Left lobe of liver (tissue), 2 donors: ENCODE results near the gene NIPAL1. TPM values are rescaled to one million over a fixed set of nuclear protein-coding genes. Genes with fewer than 3 reads are reported as not detected.
A peak's percentile ranks its signal among the peaks of the same experiment; 100 is the strongest.

Experiments used
- ATAC-seq: fragments of 200-7000 bp; cut with Tn5 transposase; one replicate; pipeline ENCODE4 v1.9.1; 2020; ENCODE audit warnings: mild to moderate bottlenecking, moderate library complexity
- DNase-seq: peaks from one replicate; pipeline ENCODE4 v3.0.0-alpha.2; 2020; ENCODE audit warnings: low spot score
- total RNA-seq: library from RNA; stranded (reverse); gene quantifications from one replicate; pipeline ENCODE4 v1.2.1, GENCODE V29; 2021
- donor health status: DM: no; HTN: no; CAD: no; lungs with moderate emphysema.
- donor health status: DM: no; HTN: yes; CAD: no.

Gene NIPAL1
- total RNA-seq, 1 donor from 2014 or later: 11.6 TPM

- DNase-seq (no peak), ATAC-seq (no peak)
Observed at GRCh38 chr4:48058617-48059530, 42.3 kb downstream of the NIPAL1 start.

DNA sequence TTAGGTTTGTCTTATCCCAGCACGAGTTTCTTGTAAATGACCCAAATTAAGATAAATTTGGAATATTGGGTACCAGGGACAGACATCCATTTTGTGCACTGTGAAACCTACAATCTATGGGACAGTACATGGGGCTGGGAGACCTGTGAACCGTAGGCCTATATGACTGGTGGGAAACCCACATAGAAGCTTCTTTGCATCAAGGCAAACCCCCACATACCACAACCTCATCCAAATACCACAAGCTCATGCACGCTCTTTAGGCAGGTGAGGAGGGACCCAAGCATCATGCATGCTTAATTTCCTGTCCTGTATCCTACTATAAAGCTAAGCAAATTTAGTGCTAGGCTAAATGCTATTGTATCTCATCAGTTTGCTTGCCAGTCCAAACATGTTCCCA lies 47.8 kb downstream of the NIPAL1 start:
- DNase-seq (no peak), ATAC-seq (no peak)

- ATAC-seq (no peak), DNase-seq (no peak)
Observed at GRCh38 chr4:48065587-48066052, 49.0 kb downstream of the NIPAL1 start.

DNA sequence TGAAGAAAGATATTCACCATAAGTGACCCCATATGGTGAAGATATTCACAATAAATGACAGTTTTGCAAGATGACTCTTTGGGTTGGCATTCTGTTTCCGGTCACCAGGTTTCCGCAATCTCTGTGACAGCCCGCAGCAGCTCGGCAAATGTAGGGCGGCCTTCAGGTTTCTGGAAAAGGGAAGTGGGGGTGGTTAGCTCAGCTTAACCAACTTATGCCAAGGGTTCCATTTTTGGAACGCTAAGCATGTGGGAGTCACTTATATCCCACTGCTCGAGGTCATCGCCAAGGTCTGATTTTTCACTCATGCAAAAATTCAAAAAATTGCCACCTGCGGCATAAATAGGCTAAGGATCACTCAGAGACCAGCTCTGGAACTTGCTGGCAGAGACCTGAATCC lies 51.0 kb downstream of the NIPAL1 start:
- DNase-seq (no peak), ATAC-seq (no peak)

GRCh38 chr4:48068182-48068581 lies 51.6 kb downstream of the NIPAL1 start:
- DNase-seq: no peak
- ATAC-seq: no peak

DNA sequence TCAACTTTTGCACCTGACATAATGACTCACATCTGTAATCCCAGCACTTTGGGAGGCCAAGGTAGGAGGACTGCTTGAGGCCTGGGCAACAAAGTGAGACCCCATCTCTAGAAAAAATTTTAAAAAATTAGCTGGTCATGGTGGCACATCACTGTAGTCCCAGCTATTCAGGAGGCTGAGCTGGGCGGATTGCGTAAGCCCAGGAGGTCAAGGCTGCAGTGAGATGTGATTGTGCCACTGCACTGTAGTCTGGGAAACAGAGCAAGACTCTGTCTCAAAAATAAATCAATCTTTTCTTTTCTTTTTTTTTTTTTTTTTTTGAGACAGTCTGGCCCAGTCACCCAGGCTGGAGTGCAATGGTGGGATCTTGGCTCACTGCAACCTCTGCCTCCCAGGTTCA lies 52.5 kb downstream of the NIPAL1 start:
- no peak for DNase-seq
- peak; percentile 74 for ATAC-seq

DNA sequence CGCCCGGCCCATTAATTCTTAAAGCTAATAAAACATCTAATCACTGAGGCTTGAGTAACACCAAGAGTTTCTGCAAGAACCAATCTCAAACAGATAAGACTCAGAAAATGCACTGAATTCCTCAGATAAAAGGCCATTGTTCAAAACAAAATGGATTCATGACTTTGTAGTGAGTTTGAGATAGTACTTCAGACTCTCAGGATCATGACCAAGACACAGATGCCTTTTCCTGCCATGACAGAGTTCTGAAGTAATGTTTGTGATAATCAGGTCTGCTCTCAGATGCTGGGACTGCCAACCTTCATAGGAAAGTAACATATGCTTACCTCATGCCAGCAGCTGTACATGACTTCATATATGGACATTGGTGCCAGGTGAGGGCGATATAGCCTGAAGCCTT lies 54.6 kb downstream of the NIPAL1 start:
- ATAC-seq: no peak
- DNase-seq: no peak

- no peak for ATAC-seq
- DNase-seq: no peak
Observed at GRCh38 chr4:48073567-48074103, 57.1 kb downstream of the NIPAL1 start.

DNA sequence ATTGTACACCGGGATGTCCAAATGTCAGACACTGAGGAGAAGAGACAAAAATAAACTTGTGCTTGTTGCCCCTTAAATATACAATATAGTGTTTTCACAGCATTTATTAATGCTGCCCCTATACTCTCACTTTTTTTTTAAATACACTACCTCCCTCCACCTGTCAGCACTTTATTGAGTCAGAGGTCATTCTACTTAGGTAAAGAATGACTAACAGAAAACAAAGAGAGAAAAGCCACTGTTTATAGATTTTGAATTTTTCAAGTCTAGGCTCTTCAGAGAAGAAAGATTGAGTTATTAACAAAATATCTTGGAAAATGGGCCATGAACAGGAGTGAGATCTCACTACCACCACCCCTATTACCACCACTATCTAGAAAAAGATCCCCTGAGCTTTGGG lies 58.1 kb downstream of the NIPAL1 start:
- no peak for ATAC-seq
- DNase-seq: no peak

GRCh38 chr4:48078425-48078824 lies 61.9 kb downstream of the NIPAL1 start:
- DNase-seq (no peak), ATAC-seq (no peak)

DNA sequence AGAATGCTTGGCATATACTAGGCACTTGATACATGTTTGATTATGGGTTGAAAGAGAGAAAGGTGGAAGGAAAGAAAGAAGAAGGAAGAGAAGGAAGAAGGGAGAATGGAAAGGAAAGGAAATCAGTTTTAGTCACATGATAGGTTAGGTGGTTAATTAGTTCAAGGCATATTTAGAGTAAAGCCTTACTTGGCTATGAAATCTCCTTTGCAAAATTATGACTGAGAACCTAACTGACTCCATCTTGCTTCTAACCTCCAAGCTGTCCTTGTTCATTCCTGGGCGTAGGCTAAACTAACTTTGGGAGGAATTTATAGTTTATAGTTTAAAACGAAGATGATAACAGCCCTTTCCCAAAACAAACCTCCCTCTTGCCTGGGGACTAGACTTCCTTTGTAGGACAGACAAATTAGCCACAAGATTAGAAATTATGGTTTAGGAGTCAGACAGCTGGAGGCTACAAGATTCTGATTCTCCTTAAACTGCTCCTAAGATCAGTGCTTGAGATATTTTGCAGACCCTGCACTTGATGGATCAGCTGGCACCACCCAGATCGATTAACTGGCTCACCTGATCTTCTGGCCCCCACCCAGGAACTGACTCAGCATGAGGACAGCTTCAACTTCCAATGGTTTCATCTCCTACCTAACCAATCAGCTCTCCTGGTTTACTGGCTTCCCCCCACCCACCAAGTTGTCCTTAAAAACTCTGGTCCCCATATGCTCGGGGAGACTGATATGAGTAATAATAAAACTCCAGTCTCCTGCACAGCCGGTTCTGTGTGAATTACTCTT lies 62.5 kb downstream of the NIPAL1 start:
- no peak for ATAC-seq
- no peak for DNase-seq

DNA sequence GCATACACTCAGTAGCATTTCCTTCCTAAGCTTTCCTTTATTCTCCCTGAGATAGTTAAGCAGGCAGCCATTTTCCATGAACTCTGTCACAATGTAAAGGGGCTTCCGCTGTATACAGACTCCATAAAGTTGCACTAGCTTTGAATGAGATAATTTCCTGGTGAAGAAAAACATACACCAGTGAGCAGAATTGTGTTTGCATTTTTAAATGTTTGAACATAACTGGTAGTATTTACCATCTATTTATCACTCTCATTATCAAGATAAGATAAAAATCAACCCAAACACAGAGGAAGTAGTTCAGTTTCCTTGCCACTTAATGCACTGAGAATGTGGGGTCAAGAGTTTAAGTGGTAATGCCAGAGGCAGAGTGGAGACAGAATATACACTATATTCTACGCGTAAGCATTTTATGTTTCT lies 63.4 kb downstream of the NIPAL1 start:
- DNase-seq (no peak), ATAC-seq (no peak)

GRCh38 chr4:48081196-48081595 lies 64.6 kb downstream of the NIPAL1 start:
- no peak for DNase-seq
- ATAC-seq: no peak

DNA sequence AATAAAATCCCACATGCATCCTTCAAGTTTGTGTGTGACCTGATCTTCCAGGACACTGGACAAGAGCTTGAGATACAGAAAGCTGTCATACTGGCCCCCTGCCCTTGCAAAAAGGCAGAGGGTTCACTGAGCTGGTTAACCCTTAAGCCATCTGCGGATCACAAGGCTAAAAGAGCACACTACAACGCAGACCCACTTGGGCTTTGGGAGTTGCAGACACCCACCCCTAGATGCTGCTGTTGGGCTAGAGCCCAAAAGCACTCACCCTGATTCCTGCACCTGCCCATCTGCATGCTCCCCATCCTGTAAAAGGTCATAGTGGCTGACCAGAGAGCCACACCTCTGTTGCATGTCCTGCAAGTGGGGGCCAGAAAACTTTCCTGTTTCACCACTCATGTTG lies 66.4 kb downstream of the NIPAL1 start:
- ATAC-seq: no peak

GRCh38 chr4:48085821-48086589 lies 69.4 kb downstream of the NIPAL1 start:
- ATAC-seq: peak; percentile 29

More for the DNA sequence above, 66.4 kb downstream of the NIPAL1 start:
- DNase-seq: no peak

More at GRCh38 chr4:48085821-48086589, 69.4 kb downstream of the NIPAL1 start:
- no peak for DNase-seq

Other genes starting within 250 kb of the NIPAL1 start
- 0.20 TPM for gene CORIN, start 178.7 kb upstream of the NIPAL1 start, total RNA-seq
- 5.7 TPM for gene NFXL1, start 102.2 kb upstream of the NIPAL1 start, total RNA-seq
- gene CNGA1, start 91 bp upstream of the NIPAL1 start, total RNA-seq: 13.7 TPM
- 1.1 TPM for gene TXK, start 117.5 kb downstream of the NIPAL1 start, total RNA-seq